Liver (tissue), 3 donors: ENCODE data around the gene PLEKHA6.

Experiments used
- CTCF ChIP-seq: fragments of 150-350 bp; IDR thresholded peaks from 2 replicates; pipeline ENCODE4 v1.5.1; 2017; ENCODE audit warnings: improper control_type of control experiment, low read depth, low read length; ENCODE audit not compliant: missing input control
- RXRA ChIP-seq, 2 donors: IDR thresholded peaks; 2 replicates each; pipeline ENCODE4 v1.6.1; 2017 to 2018; ENCODE audit warnings: antibody characterized with exemption in 2 of 2, mild to moderate bottlenecking in 1 of 2
- donor health status: healthy.
- donor health status: healthy.

- no peak for TF ChIP-seq CTCF
- no peak for TF ChIP-seq RXRA (IDR thresholded peaks at IDR 0.05)
Observed at GRCh38 chr1:204186597-204186996, 173.1 kb downstream of the PLEKHA6 start.
